GM12892 (cell line): Measurements from ENCODE around the gene GJB5.
"Not testable (repeated sequence)": the region's sequence is repeated elsewhere in the genome, so short reads cannot be mapped to it uniquely, and the experiment has no call there.

Source experiments
- DNase-seq: peaks from one replicate; pipeline ENCODE4 v3.0.0; 2011; ENCODE audit not compliant: insufficient read length
- FAIRE-seq: peaks from 2 replicates; lab custom pipeline; 2011; peaks lifted over from hg19 to GRCh38; lab: Jason Lieb, UNC
- POLR2A ChIP-seq: IDR thresholded peaks from 2 replicates; pipeline ENCODE4 v1.6.1; 2011; ENCODE audit warnings: low read depth, low read length, control low read depth
- POLR2AphosphoS5 ChIP-seq: IDR thresholded peaks from 2 replicates; pipeline ENCODE4 v1.6.1; 2011; ENCODE audit warnings: low read depth, low read length, control low read depth
- TAF1 ChIP-seq: IDR thresholded peaks from 2 replicates; pipeline ENCODE4 v1.6.1; 2011; ENCODE audit warnings: low read depth, mild to moderate bottlenecking, control low read depth, low read length, borderline replicate concordance

GJB5 gene

GRCh38 chr1:34762474-34763141, 7.8 kb downstream of the GJB5 start:
- DNase-seq (no peak), FAIRE-seq (no peak)
- no peak for TF ChIP-seq POLR2AphosphoS5
- no peak for TF ChIP-seq POLR2A
- TF ChIP-seq TAF1, result no peak

- no peak for TF ChIP-seq TAF1
- no peak for TF ChIP-seq POLR2A
- DNase-seq (no peak), FAIRE-seq (no peak)
Observed at GRCh38 chr1:34763142-34763781, 8.4 kb downstream of the GJB5 start.

- FAIRE-seq, result no peak
- TF ChIP-seq POLR2A (no peak), POLR2AphosphoS5 (no peak), TAF1 (no peak)
- no peak for DNase-seq
Observed at GRCh38 chr1:34768856-34769255, 14.0 kb downstream of the GJB5 start.

- TF ChIP-seq POLR2AphosphoS5 (no peak), TAF1 (no peak), POLR2A (no peak)
- no peak for FAIRE-seq
Observed at GRCh38 chr1:34770891-34771504, 16.2 kb downstream of the GJB5 start.

GRCh38 chr1:34771573-34772371, 16.9 kb downstream of the GJB5 start:
- FAIRE-seq (no peak), DNase-seq (no peak)
- TF ChIP-seq POLR2AphosphoS5 (no peak), TAF1 (no peak), POLR2A (no peak)

More at GRCh38 chr1:34770891-34771504, 16.2 kb downstream of the GJB5 start:
- DNase-seq, result no peak

GRCh38 chr1:34773114-34773513, 18.3 kb downstream of the GJB5 start:
- not testable (repeated sequence) for FAIRE-seq, DNase-seq

GRCh38 chr1:34774957-34775356, 20.1 kb downstream of the GJB5 start:
- DNase-seq (no peak), FAIRE-seq (no peak)
- TF ChIP-seq POLR2AphosphoS5 (no peak), POLR2A (no peak), TAF1 (no peak)

GRCh38 chr1:34776911-34777310, 22.1 kb downstream of the GJB5 start:
- DNase-seq (no peak), FAIRE-seq (no peak)
- TF ChIP-seq POLR2A, result no peak
- no peak for TF ChIP-seq POLR2AphosphoS5
- no peak for TF ChIP-seq TAF1

GRCh38 chr1:34777519-34778321, 22.9 kb downstream of the GJB5 start:
- no peak for FAIRE-seq
- no peak for DNase-seq
- TF ChIP-seq POLR2AphosphoS5 (no peak), POLR2A (no peak), TAF1 (no peak)

- no peak for TF ChIP-seq POLR2AphosphoS5
- TF ChIP-seq POLR2A, result no peak
- no peak for TF ChIP-seq TAF1
- DNase-seq (no peak), FAIRE-seq (no peak)
Observed at GRCh38 chr1:34778381-34778780, 23.5 kb downstream of the GJB5 start.

- DNase-seq, result no peak
- FAIRE-seq, result no peak
- TF ChIP-seq POLR2A, result no peak
- TF ChIP-seq POLR2AphosphoS5, result no peak
- TF ChIP-seq TAF1, result no peak
Observed at GRCh38 chr1:34779005-34779404, 24.2 kb downstream of the GJB5 start.
